Measurements from ENCODE around the gene CARF.

GRCh38 chr2:202941771-202942170 is 29.7 kb downstream of the CARF start:
- TF ChIP-seq, protein P1, sequence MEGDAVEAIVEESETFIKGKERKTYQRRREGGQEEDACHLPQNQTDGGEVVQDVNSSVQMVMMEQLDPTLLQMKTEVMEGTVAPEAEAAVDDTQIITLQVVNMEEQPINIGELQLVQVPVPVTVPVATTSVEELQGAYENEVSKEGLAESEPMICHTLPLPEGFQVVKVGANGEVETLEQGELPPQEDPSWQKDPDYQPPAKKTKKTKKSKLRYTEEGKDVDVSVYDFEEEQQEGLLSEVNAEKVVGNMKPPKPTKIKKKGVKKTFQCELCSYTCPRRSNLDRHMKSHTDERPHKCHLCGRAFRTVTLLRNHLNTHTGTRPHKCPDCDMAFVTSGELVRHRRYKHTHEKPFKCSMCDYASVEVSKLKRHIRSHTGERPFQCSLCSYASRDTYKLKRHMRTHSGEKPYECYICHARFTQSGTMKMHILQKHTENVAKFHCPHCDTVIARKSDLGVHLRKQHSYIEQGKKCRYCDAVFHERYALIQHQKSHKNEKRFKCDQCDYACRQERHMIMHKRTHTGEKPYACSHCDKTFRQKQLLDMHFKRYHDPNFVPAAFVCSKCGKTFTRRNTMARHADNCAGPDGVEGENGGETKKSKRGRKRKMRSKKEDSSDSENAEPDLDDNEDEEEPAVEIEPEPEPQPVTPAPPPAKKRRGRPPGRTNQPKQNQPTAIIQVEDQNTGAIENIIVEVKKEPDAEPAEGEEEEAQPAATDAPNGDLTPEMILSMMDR (conservative IDR thresholded peaks at IDR 0.05 in 1 of 2, IDR thresholded peaks at IDR 0.05 in 1 of 2; ENCODE audit: extremely low read depth in 1 of 2, insufficient read depth in 1 of 2, low read depth in 1 of 2, low read length in 2 of 2) = no peak
- TF ChIP-seq EZH2 (IDR thresholded peaks at IDR 0.05; ENCODE audit: borderline replicate concordance, low read length) = no peak

All from mammary epithelial cell (primary cell).